GF-D8 (cell line): ENCODE data around the gene COL6A3.
"Not testable (repeated sequence)": the region's sequence is repeated elsewhere in the genome, so short reads cannot be mapped to it uniquely, and the experiment has no call there.

Experiments
- DNase-seq: peaks from one replicate; lab custom pipeline; 2025; lab: John Stamatoyannopoulos, UW

COL6A3 gene

DNA sequence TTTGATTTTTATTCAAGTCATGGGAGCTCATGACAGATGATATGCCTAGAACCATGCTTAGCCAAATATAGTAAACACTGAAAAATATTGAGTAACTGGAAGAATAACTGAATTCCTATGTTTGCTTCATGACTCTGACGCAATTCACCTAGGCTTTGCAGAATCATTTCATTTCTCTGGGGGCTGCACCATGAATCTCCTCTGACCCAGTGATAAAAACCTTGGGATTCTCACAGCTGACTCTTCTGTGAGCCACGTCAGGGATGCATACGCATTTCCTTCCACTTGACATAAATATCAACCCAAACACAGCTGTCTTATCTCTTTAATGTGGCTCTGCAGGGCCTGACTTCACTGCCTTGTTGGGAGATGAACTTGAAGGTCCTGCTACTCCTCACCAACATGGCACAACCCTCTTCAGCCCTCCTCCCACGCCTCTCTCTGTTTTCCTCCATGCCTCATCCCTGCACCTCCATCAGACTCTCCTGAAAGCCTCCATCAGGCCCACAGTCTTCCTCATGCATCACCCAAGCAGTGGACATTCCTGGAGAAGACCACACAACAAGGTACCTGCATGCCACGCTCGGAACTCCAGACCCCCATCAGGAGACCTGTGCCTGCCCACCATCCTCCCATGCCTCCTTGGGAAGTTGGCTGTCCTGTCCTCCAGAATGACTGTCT lies 29.8 kb downstream of the COL6A3 start:
- no peak for DNase-seq

DNA sequence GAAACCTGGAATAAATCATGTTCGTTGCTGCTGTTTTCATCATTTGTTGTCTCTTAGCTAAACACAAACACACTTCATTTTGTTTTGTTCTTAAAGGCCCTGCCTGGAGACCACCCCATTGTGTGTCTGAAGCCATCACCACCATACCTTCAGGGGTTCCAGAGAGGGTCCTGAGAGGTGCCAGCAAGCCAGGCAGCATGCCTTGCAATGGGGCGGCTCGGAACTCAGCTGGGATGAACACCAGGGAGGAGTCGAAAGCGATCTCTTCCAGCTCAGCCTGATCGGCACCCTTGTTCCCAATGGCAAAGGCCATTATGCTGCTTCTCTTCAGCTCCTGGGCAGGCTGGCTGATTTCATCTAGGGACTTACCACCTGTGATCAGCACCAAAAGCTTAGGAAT lies 33.2 kb downstream of the COL6A3 start:
- DNase-seq = no peak

DNA sequence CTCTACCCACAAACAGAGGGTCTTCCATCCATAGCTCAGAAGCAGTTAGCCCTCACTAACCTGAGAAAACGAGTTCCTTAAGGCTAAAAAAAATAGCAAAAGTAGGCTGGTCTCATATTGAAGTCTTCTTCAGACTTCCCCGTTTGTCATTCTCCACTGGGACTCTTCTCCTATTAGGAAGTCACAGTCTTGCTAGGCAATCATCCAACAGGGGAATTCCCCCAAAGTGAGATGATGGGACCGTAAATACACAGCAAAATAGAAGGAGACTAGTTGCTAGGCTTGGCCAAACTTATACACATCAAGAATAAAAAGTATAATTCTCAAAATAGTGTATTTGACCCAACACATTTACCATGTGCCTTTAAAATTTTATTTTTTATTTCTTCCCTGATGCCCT lies 34.3 kb downstream of the COL6A3 start:
- no peak for DNase-seq

DNA sequence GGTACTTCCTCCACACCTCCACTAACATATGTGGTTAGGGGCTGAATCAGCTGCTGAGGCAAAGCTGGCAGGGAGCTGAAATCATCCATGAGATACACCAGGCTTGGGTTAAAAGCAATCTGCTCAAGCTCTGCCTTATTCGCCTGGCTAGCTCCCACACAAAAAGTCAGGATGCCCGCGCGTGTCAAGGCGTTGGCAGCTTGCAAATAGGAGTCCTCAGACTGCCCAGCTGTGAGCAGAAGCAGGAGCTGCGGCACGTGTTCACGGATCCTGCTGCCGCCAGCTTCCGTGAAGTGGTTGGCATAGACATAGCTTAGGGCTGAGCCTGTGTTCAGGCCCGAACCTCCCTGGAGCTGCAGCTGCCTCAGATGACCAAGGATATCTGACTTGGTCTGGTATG lies 35.3 kb downstream of the COL6A3 start:
- no peak for DNase-seq

DNA sequence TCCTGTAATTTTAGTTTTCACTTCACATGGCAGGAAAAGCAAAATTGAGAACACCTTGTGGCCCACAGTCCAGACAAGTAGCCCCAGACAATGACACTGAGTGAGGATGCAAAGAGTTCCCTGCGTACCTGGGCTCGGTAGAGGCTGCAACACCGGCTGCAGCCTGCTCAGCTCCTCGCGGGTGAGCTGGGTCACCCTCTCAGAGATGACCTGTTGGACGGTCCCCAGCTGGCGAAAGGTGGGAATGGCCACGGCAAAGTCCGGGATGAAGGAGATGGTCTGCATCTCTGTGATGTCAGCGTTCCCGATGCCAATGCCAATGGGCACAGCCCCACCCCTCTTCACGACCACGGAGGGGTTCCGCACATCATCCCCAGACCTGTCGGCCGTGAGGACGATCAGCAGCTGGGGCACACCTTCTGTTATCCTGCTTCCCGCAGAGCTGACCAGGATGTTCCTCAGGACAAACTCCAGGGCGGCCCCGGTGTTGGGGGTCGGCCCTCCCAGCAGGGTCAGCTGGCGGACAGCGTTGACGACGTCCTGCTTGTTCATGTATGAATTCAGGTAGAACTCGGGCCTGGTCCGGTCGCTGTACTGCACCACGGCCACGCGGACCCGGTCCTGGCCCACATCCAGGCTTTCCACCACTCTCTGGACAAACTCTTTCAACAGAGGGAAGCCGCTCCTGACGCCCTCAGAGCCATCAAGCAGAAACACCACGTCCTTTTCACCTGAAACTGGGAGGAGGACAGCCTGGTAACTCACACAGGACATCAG lies 39.5 kb downstream of the COL6A3 start:
- DNase-seq = no peak

DNA sequence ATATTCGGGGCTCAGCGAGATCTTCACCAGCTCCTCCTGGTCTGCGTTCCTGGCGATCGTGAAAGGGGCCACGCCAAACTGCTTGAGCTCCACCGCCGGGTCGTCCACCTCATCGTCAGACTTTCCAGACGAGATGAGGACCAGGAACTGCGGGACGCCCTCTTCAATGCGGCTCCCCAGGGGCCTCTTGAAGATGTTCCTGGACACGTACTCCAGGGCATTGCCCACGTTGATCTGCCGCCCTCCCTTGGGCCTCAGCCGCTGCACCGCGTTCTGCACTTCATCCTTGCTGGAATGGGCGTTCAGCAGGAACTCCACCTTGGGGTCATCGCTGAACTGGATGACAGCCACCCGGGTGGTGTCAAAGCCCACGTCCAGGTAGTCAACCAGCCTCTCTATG lies 42.1 kb downstream of the COL6A3 start:
- no peak for DNase-seq

DNA sequence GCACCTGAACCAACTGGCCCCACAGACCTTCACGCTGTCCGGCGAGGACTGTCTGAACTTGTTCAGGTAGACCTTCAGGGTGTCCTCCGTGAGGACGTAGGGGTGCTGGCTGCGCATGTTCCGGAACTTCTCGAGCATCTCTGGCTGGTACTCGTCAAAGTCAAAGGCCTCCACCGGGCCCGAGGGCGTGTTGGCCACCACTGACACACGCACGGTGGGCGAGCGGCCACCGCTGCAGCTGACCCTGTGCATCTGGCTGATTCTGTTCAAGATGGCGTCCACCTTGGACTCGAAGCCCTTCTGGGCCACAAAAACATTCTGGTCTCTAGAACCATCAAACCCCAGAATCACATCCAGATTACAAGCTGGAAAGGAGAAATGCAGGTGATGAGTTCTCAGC lies 48.3 kb downstream of the COL6A3 start:
- DNase-seq = no peak

DNA sequence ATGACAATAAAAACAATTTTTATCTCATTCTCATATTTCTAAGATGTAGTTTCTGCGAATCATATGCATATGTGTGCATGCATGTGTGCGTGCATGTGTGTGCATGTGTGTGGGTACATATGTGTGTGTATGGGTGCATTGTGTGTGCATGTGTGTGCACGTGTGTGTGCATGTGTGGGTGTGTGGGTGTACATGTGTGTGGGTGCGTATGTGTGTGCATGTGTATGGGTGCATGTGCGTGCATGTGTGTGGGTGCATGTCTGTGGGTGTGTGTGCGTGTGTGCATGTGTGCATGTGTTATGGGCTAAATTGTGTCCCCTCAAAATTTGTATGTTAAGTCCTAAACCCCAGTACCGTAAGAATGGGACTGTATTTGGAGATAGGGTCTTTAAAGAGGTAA lies 49.3 kb downstream of the COL6A3 start:
- no peak for DNase-seq

DNA sequence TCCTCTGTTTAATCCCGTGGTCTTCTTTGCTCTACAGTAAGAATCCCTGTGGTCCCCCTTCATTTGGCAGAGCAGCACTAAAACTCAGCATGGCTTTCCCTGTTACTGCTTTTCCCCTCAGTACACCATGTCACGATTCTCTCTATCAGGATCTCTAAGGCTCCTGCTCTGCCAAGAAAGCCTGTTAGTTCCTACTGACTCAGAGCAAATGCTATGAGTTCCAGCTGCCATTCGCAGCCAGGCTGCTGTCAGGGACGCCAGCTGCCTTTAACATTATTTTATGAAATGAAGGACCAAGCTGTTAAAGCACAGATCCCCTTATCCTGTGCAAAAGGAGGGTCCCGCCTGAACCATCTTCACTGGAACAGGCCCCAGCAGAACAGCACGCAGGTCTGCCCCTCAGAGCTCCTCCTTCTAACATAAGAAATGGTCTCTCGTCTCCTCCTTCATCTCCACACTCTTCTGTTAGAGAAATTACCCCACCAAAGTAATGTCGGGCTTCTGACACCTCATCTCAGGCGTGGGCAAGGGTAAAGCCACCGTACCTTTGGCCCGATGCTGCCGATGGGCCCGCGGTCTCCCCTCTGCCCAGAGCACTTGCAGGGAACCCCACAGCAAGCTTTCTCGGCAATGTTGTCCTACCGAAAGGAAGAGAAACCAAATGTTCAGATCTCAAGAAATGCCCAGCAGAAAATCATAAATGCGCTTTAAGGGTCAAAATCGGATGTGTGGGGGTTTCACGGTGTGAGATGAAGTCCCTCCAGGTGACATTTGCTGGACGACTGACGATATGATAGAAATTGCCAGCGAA lies 52.6 kb downstream of the COL6A3 start:
- DNase-seq = no peak

DNA sequence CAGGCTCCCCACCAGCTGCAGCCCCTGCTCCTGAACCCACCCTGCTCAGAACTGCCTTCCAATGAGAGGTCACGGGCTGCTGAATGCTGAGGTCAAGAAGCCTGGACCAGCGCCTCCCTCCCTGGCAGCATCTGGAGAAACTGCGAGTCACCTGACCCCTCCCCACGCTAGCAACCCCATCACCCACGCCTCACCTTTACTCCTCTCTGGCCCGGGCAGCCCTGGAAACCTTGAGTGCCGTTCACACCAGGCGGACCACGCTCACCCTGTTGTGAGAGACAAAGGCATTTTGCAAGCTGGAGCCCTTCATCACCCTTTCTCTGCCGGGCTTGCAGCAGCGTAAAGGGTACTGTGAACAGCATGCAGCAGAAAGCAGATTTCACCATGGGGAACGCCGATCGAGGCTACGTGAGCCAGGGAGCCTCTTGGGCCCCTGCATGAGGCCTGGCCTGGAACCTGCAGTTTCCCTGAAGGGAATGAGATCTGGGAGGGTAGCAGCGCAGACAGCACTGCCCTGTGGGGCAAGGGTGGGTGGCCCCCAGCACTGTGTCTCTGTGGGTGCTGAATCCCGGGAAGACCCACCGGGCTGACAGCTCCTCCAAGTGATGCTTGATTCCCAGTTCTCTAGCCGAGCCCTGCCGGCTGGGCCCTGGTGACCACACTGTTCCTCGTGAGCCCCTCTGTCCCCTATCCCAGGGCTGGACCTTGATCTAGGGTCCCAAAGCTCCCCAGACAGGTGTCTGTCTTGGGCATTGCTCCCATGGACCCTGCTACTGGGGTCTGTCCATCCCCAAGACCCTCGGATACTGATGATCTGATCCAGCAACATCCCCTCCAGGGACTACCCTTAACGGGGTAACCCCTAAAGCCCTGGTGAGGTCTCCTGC lies 53.8 kb downstream of the COL6A3 start:
- DNase-seq = no peak

DNA sequence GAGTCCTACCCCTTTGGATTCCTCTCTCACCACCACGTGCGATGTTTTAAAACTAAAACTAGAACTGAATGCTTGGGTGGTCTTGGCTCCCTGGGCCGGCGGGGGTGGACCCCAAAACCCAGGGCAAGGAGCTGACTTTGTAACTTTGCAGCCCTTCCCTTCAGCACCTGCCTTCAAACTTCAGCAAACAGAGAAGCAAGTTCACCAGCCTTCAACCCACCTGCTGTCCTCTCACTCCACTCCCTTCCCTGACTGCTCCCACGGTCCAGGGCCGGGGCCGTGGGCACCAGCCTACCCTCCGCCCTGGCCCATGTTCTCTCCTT lies 54.5 kb downstream of the COL6A3 start:
- DNase-seq = no peak

DNA sequence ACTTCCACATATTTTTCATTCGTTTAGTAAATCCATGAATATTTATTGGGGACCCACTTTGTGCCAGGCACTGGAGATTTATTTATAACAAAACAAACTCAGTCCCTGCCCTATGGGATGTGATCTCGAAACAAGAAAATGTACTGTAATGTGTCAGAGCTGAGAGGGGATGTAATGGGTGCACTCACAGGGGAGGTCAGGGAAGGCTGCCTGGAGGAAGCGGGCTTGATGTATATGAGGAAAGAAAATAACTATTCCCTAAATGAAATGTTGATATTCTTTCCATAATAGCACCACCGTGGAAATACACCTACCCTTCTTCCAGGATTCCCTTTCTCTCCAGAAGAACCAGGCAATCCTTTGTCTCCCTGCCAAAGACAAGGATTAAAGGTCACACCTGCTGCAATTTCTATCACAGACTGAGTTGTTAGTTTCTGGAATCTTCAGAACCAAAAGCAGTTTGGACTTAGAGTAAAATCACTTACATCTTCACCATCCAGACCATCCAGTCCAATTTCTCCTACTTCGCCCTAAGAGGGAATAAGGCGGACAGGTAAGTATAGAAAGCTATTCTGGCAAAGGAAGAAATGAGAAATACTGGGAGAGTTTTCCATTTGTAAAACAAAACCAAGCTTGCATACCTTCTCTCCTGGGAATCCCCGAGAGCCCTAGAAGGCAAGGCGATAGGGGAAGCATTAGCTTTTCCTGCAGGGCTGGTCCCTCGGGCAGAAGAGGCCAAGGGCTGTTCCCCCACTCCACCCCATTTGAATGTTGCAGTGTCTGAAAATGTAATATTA lies 55.0 kb downstream of the COL6A3 start:
- no peak for DNase-seq

DNA sequence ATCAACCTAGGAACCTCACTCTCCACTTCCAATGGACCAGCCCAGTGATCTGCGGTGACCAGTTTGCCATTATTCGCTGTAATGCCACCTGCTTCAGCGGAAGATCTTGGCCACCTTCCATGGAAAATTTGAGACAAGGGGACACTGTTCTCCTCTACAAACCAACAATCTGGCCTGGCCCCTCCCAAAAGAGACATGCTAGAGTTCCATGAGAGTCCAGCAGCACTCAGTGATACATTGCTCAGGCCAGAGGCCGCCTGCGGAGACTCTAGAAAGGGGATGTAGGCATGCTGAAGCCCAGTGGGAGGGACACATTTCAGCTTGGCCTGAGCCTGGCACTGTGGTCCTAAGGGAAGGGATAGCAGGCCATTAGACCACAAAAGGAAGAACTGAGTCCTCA lies 58.3 kb downstream of the COL6A3 start:
- DNase-seq = no peak

DNA sequence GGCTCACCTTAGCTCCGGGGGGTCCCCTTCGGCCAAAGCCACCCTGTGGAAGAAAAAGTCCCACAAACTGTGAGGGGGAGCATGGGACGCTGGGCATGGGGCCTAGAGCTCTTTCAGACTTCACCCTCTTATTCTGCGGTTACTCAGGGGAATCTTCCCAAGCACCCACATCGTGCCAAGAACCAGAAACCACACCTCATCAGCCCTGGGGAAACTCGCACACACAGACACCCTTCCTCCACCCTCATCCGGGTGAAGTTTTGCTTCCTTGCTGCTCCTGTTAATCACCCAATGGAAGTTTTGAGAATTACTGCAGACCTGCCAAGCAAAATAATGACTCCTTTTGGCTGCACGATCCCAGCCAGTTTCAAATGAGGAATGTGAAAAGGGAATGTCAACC lies 59.1 kb downstream of the COL6A3 start:
- no peak for DNase-seq

DNA sequence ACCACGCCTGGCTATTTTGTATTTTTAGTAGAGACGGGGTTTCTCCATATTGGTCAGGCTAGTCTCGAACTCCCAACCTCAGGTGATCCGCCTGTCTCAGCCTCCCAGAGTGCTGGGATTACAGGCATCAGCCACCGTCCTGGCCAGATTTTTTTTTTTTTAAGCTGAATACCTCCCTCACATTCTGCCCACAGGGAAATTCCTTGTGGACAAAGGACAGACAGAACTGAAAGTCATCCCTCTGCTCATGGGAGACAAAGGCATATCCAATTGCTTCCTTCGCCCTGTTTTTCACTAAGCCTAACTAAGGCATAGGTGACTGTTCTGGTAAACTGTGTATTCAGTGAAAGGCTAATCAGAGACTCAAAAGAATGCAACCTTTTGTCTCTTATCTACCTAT lies 59.8 kb downstream of the COL6A3 start:
- not testable (repeated sequence) for DNase-seq

DNA sequence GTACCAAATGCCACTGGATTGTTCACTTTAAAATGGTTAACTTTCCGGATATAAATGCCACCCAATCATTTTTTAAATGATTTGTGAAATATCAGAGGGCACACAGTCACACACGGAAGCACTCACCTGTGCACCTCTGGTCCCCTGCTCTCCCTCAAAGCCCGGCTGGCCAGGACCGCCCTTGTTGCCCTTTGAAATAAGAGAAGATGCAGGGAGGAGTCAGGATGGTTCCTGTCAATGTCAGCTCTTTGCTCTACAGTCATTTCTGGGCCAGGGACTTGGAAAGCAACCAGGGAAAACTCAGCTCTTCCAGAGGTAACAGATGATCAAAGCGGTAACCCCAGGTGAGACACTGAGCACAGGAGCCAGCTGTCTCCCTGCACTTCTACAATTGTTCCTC lies 60.7 kb downstream of the COL6A3 start:
- no peak for DNase-seq

DNA sequence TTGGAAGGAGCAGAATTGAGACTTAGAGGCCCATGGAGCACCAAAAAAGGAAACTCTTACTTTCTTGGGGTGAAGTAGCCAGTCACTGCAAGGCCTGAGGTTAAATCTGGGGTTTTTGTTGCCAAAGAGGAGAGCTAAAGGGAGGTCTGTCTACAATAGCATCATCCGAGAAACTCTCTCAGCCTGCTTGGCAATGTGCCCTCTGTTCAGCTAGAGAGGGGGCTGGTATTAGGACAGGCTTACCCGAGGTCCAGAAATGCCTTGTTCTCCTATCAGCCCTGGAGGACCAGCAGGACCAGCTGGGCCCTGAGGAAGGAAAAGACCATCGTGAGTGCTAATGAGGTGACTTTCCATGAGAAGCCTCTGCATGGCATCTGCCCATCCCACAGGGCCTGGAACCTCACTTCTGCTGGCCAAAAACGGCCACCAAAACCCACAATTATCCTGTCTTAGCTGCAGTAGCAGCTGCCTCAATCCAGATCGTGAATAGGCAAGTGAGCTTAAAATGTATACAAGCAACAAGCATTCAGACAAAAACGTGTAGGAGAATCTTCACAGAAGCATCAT lies 61.6 kb downstream of the COL6A3 start:
- no peak for DNase-seq

DNA sequence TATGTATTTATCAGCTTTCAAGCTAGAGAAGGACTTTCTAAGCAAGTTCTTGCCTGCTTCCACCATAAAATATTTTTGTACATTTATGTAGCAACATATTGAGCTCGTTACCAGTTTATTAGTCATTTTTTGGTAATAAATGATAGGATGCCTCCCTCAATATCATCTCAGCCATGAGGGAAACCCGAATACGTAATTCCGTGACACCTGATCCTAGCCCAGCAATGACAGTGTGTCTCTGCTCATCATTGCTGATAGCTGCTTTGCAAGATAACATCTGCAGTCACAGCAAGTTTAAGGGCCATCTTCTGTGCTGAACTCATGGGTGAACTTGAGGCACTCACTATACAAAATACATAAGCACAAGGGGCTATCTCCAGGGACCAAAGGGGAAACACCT lies 62.2 kb downstream of the COL6A3 start:
- DNase-seq = no peak

DNA sequence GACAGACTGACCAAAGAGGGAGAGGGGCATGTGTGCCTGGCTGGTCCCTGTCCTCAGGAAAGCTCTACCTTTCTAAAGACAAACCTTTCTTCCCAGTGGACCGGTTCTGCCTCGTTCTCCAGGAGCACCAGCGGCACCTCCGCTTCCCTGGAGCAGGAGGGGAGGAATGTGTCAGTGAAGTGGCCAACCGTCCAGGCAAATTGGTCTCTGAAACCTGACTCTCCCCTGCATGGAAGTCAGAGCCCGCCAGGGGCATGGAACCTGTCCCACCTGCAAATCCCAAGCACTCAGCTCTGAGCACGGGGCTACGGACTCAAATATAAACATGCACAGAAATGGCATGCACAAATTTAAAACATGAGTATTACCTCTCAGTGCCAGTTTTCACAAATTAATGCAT lies 62.9 kb downstream of the COL6A3 start:
- DNase-seq = no peak

DNA sequence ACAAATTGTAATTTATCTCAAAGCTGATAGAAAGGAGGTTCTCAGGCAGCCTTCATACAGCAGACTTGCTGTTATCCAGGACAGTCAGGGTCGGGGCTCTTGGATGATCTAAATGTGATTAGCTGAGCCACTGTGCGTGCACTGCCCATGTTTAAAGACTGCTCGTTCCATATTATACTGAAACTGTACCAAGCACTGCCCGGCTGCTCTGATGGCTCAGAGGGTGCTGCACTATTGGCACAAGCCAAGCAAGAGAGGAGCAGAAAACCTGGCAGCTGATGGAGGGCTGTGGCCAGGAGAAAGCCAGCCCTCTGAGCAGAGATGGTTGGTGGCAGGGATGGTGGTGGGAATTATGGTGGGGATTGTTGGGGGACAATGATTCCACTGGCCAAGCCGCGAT lies 63.4 kb downstream of the COL6A3 start:
- DNase-seq = no peak

DNA sequence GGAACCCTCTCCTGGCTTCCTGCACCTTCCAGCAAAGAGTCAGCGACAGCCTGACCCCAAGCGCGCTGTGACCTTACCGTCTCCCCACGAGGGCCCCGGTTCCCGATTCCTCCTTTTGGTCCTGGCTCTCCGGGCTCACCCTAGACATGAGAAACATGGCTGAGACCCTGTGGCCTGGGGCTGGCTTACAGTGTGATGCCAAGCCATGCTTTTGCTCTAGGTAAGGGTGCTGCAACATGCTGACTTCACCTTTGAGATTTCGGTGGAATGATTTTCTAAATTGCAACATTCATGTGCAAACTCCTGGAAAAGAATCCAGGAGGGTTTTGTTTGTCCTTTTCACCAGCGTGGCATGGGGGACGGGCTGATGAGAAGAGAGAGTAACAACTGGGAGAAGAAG lies 63.9 kb downstream of the COL6A3 start:
- no peak for DNase-seq
